Measurements from ENCODE around the gene CASKIN1. TPM values are rescaled to one million over a fixed set of nuclear protein-coding genes. Genes with fewer than 3 reads are reported as not detected.
A peak's percentile ranks its signal among the peaks of the same experiment; 100 is the strongest.

The CASKIN1 gene
- polyA plus RNA-seq, 2 of the 4 experiments (the other 2 are of a cell fraction): 0.27 to 0.87 TPM

GRCh38 chr16:2148714-2149629, 47.4 kb downstream of the CASKIN1 start:
- peak overlapping the region; percentile 92 to 94 for H3K27ac ChIP-seq
- POLR2A ChIA-PET: no interaction called here

DNA sequence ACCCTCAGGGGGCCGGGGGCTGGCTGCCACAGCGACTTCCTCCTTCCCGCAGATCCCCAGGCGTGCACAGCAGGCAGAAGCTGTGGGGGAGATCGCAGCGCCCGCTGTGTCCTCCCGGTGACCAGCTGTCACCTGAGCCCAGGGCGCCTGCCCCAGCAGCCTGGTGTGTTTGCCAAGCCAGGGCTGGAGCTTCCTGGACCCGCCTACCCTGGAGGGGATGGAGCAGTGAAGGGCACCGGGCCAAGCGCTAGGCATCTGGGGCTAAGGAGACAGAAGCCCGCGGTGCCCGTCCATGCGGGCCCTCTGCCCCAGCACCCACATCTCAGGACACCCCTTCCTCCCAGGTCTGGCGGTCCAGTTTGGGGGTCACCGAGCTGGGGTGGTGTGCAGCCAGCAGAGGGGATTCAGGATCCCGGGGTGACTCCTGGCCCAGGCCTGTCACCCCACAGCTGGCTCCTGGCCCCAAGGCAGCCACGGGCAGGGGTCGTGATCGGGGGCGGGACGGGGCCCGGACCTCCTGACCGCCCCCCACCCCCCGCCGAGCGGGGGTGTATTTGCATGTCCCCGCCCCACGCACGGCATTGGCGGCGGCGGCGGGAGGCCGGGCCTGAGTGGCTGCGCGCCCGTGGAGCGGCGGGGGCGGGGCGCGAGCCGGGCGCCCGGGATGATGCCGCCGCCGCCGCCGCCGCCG, 48.3 kb downstream of the CASKIN1 start, which contains the start of gene RAB26:
RAB26 (plus strand) TSS at position 645 of the 691 bp plus-strand sequence. CDS start 159 bp downstream, outside the sequence.
- WGBS (ENCODE audit: missing lambda C conversion rate): 4% methylated on average over 9 of the region's 55 CpGs
- no peak for FAIRE-seq
- Histone ChIP-seq H3K4me3 (peak within 1 kb of the TSS; percentile 45), H3K27ac (peak within 1 kb of the TSS; percentile 92 to 94), H3K4me2 (peak within 1 kb of the TSS; percentile 99), H3K4me1 (peaks cover 53% of the 10 kb centered on the region), H3K9me3 (no peaks in the 10 kb centered on the region)
- ATAC-seq: peak; percentile 42 to 56
- ChIA-PET POLR2A (interaction anchor here (0.9 to 1.8 kb wide), 3 partner anchors 12 to 183 kb away, joined by 3 to 8 read pairs (median 4); partner anchors contain the start of genes PKD1 and RPS2), CTCF (interaction anchor here (1.2 to 6.5 kb wide), 6 partner anchors 7 to 144 kb away, joined by 3 to 52 read pairs (median 8); partner anchors contain the start of gene ECI1)
- DNase-seq (ENCODE audit: low read depth in 1 of 2, low spot score in 1 of 2): peak; percentile 84 to 85
- TF ChIP-seq CBX8 (IDR thresholded peaks at IDR 0.05): no peak
- no peak for TF ChIP-seq FOSB (CRISPR knock-in tag; IDR thresholded peaks at IDR 0.05)
- no peak for TF ChIP-seq HOXB5 (CRISPR knock-in tag; IDR thresholded peaks at IDR 0.05)
- no peak for TF ChIP-seq KDM5A (IDR thresholded peaks at IDR 0.05)
- TF ChIP-seq CHD2 (IDR thresholded peaks at IDR 0.05; ENCODE audit: low read length, partially characterized antibody): no peak
- TF ChIP-seq RFX5 (IDR thresholded peaks at IDR 0.05): no peak
- no peak for TF ChIP-seq MAZ (IDR thresholded peaks at IDR 0.05; ENCODE audit: borderline replicate concordance, low read depth, low read length)
- TF ChIP-seq SREBF2 (IDR thresholded peaks at IDR 0.05): no peak
- TF ChIP-seq, protein P1, sequence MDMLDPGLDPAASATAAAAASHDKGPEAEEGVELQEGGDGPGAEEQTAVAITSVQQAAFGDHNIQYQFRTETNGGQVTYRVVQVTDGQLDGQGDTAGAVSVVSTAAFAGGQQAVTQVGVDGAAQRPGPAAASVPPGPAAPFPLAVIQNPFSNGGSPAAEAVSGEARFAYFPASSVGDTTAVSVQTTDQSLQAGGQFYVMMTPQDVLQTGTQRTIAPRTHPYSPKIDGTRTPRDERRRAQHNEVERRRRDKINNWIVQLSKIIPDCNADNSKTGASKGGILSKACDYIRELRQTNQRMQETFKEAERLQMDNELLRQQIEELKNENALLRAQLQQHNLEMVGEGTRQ (IDR thresholded peaks at IDR 0.05): peak; percentile 19; the same call in 1 of the 2 replicates
- TF ChIP-seq ZC3H11A (IDR thresholded peaks at IDR 0.05): no peak
- TF ChIP-seq ELK1 (IDR thresholded peaks at IDR 0.05; ENCODE audit: low read depth, low read length): no peak

More at GRCh38 chr16:2148714-2149629, 47.4 kb downstream of the CASKIN1 start:
- CTCF ChIA-PET: interaction anchor here (0.6 to 6.5 kb wide), 3 partner anchors 8 to 145 kb away, joined by 3 to 52 read pairs (median 43); no protein-coding TSS in a partner anchor
- Histone ChIP-seq H3K4me1 (peaks cover 53% of the 10 kb centered on the region), H3K9me3 (no peaks in the 10 kb centered on the region), H3K4me2 (peak overlapping the region; percentile 99), H3K4me3 (peak overlapping the region; percentile 45)
- no peak for FAIRE-seq
- TF ChIP-seq EHF (CRISPR knock-in tag; IDR thresholded peaks at IDR 0.05): peak; percentile 49; the same call in 1 of the 2 replicates
- TF ChIP-seq ATOH8 (CRISPR knock-in tag; IDR thresholded peaks at IDR 0.05; ENCODE audit: low read depth): no peak
- TF ChIP-seq, protein P2, sequence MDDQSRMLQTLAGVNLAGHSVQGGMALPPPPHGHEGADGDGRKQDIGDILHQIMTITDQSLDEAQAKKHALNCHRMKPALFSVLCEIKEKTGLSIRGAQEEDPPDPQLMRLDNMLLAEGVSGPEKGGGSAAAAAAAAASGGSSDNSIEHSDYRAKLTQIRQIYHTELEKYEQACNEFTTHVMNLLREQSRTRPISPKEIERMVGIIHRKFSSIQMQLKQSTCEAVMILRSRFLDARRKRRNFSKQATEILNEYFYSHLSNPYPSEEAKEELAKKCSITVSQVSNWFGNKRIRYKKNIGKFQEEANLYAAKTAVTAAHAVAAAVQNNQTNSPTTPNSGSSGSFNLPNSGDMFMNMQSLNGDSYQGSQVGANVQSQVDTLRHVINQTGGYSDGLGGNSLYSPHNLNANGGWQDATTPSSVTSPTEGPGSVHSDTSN (IDR thresholded peaks at IDR 0.05): peak; percentile 70; the same call in 1 of the 2 replicates
- TF ChIP-seq EP300 (IDR thresholded peaks at IDR 0.05): no peak
- peak; percentile 86; the same call in 1 of the 2 replicates for TF ChIP-seq POLR2AphosphoS2 (conservative IDR thresholded peaks at IDR 0.05; ENCODE audit: low read length)
- TF ChIP-seq TP53 (CRISPR knock-in tag; IDR thresholded peaks at IDR 0.05): peak; percentile 87; the same call in 1 of the 2 replicates
- no peak for TF ChIP-seq FOXS1 (CRISPR knock-in tag; IDR thresholded peaks at IDR 0.05)
- 0 out of 3 replicates have a peak, but pooled peaks have one; percentile 4 for TF ChIP-seq BCL3 (IDR thresholded peaks at IDR 0.05)
- 0 out of 2 replicates have a peak, but pooled peaks have one; percentile 44 for TF ChIP-seq RNF2 (IDR thresholded peaks at IDR 0.05; ENCODE audit: borderline replicate concordance, low read depth)
- TF ChIP-seq HOXA7 (CRISPR knock-in tag; IDR thresholded peaks at IDR 0.05): no peak
- TF ChIP-seq, protein P3, sequence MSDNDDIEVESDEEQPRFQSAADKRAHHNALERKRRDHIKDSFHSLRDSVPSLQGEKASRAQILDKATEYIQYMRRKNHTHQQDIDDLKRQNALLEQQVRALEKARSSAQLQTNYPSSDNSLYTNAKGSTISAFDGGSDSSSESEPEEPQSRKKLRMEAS (IDR thresholded peaks at IDR 0.05): peak; percentile 51; the same call in 1 of the 2 replicates
- peak; percentile 86; the same call in 1 of the 2 replicates for TF ChIP-seq TFCP2L1 (CRISPR knock-in tag; IDR thresholded peaks at IDR 0.05)
- TF ChIP-seq JUNB (IDR thresholded peaks at IDR 0.05): no peak
- TF ChIP-seq, protein P4, sequence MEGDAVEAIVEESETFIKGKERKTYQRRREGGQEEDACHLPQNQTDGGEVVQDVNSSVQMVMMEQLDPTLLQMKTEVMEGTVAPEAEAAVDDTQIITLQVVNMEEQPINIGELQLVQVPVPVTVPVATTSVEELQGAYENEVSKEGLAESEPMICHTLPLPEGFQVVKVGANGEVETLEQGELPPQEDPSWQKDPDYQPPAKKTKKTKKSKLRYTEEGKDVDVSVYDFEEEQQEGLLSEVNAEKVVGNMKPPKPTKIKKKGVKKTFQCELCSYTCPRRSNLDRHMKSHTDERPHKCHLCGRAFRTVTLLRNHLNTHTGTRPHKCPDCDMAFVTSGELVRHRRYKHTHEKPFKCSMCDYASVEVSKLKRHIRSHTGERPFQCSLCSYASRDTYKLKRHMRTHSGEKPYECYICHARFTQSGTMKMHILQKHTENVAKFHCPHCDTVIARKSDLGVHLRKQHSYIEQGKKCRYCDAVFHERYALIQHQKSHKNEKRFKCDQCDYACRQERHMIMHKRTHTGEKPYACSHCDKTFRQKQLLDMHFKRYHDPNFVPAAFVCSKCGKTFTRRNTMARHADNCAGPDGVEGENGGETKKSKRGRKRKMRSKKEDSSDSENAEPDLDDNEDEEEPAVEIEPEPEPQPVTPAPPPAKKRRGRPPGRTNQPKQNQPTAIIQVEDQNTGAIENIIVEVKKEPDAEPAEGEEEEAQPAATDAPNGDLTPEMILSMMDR (IDR thresholded peaks at IDR 0.05): peak; percentile 6; the same call in 1 of the 3 replicates
- TF ChIP-seq POLR2A (IDR thresholded peaks at IDR 0.05; ENCODE audit: low read length): 0 out of 2 replicates have a peak, but pooled peaks have one; percentile 17
- no peak for TF ChIP-seq ZC3H11A (IDR thresholded peaks at IDR 0.05)
- ATAC-seq: peak; percentile 8 to 12
- DNase-seq (ENCODE audit: low read depth in 1 of 2, low spot score in 1 of 2): peak; percentile 62 to 64
- under 1% methylated on average over 34 of the region's 62 CpGs for WGBS (ENCODE audit: missing lambda C conversion rate)
